ENCODE results near the gene PRSS8. TPM values are rescaled to one million over a fixed set of nuclear protein-coding genes. Genes with fewer than 3 reads are reported as not detected.

The PRSS8 gene
- total RNA-seq, 1 experiment from 2014 or later = 32.6 TPM

- Mint-ChIP-seq H3K27ac (ENCODE audit: low read depth, unreplicated experiment) (peak overlapping the region; percentile 94), H3K36me3 (ENCODE audit: insufficient read depth, unreplicated experiment) (peaks cover 64% of the 10 kb centered on the region), H3K4me3 (ENCODE audit: unreplicated experiment) (peak overlapping the region; percentile 74), H3K9me3 (ENCODE audit: unreplicated experiment) (no peaks in the 10 kb centered on the region), H3K4me1 (ENCODE audit: insufficient read depth, unreplicated experiment) (peaks cover 16% of the 10 kb centered on the region), H3K27me3 (ENCODE audit: insufficient read depth, unreplicated experiment) (no peaks in the 10 kb centered on the region)
- TSS peak; percentile 42 for BruUV-seq (replicated peaks)
- DNase-seq (ENCODE audit: unreplicated experiment) = peak; percentile 92
- intact Hi-C loops (cut with micrococcal nuclease) = loop anchor here (1.0 to 5.0 kb wide), 3 partner anchors 17 to 131 kb away; partner anchors contain the start of genes FUS, HSD3B7 and PRSS8
- ChIA-PET POLR2A (interaction anchor here (0.6 to 7.5 kb wide), 22 partner anchors 10 to 759 kb away, joined by 3 to 201 read pairs (median 12); partner anchors contain the start of genes ARMC5, BCKDK, FUS and HSD3B7), CTCF (interaction anchor here (0.6 to 3.4 kb wide), 4 partner anchors 18 to 341 kb away, joined by 3 to 29 read pairs (median 5); partner anchors contain the start of gene PRSS8)
- no peak for TF ChIP-seq CTCF (IDR thresholded peaks at IDR 0.05; ENCODE audit: unreplicated experiment)
These were observed 17.0 kb downstream of the PRSS8 start for GRCh38 chr16:31118223-31119155.

GRCh38 chr16:31117384-31118222 is 17.9 kb downstream of the PRSS8 start, which contains the start of gene KAT8:
KAT8 (plus strand) TSS chr16:31117664; CDS start chr16:31117682, 18 bp downstream.
- CTCF ChIA-PET = interaction anchor here (0.9 to 3.4 kb wide), 6 partner anchors 15 to 164 kb away, joined by 3 to 29 read pairs (median 4); partner anchors contain the start of genes HSD3B7 and PRSS8
- intact Hi-C loops (cut with micrococcal nuclease) = loop anchor here (1.0 to 5.0 kb wide), 3 partner anchors 18 to 130 kb away; partner anchors contain the start of genes FUS, HSD3B7 and PRSS8
- Mint-ChIP-seq H3K27ac (ENCODE audit: low read depth, unreplicated experiment) (peak within 1 kb of the TSS; percentile 94), H3K4me3 (ENCODE audit: unreplicated experiment) (peak within 1 kb of the TSS; percentile 74), H3K27me3 (ENCODE audit: insufficient read depth, unreplicated experiment) (no peaks in the 10 kb centered on the region), H3K9me3 (ENCODE audit: unreplicated experiment) (no peaks in the 10 kb centered on the region), H3K36me3 (ENCODE audit: insufficient read depth, unreplicated experiment) (peaks cover 60% of the 10 kb centered on the region), H3K4me1 (ENCODE audit: insufficient read depth, unreplicated experiment) (peaks cover 16% of the 10 kb centered on the region)
- TSS peak; percentile 74 for BruUV-seq (replicated peaks)
- POLR2A ChIA-PET = interaction anchor here (0.6 to 7.5 kb wide), 32 partner anchors 9 to 1191 kb away, joined by 3 to 201 read pairs (median 6); partner anchors contain the start of genes ARMC5, BCKDK, FUS and HSD3B7
- no peak for TF ChIP-seq CTCF (IDR thresholded peaks at IDR 0.05; ENCODE audit: unreplicated experiment)
- DNase-seq (ENCODE audit: unreplicated experiment) = peak; percentile 99

DNA sequence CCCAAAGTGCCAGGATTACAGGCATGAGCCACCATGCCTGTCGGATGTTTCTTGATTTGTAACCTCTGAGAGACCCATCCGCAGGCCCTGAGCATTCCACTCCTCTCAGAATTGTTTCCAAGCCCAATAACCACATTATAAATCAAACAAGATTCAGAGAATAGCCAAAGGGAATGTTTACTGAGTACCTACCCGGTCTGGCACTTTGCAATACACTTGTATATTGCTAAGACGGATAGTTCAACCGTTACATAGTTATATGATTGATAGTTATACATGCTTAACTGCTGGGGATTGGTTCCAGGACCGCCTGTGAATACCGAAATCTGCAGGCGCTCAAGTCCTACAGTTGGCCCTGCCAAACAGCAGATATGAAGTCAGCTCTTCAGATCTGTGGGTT is 21.1 kb downstream of the PRSS8 start:
- DNase-seq (ENCODE audit: unreplicated experiment) = no peak
- Mint-ChIP-seq H3K9me3 (ENCODE audit: unreplicated experiment) (no peaks in the 10 kb centered on the region), H3K36me3 (ENCODE audit: insufficient read depth, unreplicated experiment) (peaks cover 55% of the 10 kb centered on the region), H3K27ac (ENCODE audit: low read depth, unreplicated experiment) (no peak overlapping the region), H3K4me1 (ENCODE audit: insufficient read depth, unreplicated experiment) (peaks cover 27% of the 10 kb centered on the region), H3K4me3 (ENCODE audit: unreplicated experiment) (no peak overlapping the region), H3K27me3 (ENCODE audit: insufficient read depth, unreplicated experiment) (no peaks in the 10 kb centered on the region)
- intact Hi-C loops (cut with micrococcal nuclease) = no loop called here
- no peak for TF ChIP-seq CTCF (IDR thresholded peaks at IDR 0.05; ENCODE audit: unreplicated experiment)
- BruUV-seq (replicated peaks) = no TSS peak
- POLR2A ChIA-PET = interaction anchor here (0.7 to 1.3 kb wide), 4 partner anchors 26 to 375 kb away, joined by 3 read pairs; partner anchors contain the start of gene FUS
- CTCF ChIA-PET = interaction anchor here (0.6 to 1.4 kb wide), 3 partner anchors 28 to 36 kb away, joined by 3 to 4 read pairs (median 3); partner anchors contain the start of gene PRSS36
